ENCODE results near the gene KLF13.

Gene KLF13

GRCh38 chr15:31366169-31366734, 39.6 kb downstream of the KLF13 start:
- DNase-seq, result no peak

GRCh38 chr15:31367021-31367729, 40.5 kb downstream of the KLF13 start:
- DNase-seq, result no peak

- no peak for DNase-seq
These were observed 41.2 kb downstream of the KLF13 start for GRCh38 chr15:31367730-31368344.

GRCh38 chr15:31369727-31370126, 43.1 kb downstream of the KLF13 start:
- DNase-seq, result no peak

DNA sequence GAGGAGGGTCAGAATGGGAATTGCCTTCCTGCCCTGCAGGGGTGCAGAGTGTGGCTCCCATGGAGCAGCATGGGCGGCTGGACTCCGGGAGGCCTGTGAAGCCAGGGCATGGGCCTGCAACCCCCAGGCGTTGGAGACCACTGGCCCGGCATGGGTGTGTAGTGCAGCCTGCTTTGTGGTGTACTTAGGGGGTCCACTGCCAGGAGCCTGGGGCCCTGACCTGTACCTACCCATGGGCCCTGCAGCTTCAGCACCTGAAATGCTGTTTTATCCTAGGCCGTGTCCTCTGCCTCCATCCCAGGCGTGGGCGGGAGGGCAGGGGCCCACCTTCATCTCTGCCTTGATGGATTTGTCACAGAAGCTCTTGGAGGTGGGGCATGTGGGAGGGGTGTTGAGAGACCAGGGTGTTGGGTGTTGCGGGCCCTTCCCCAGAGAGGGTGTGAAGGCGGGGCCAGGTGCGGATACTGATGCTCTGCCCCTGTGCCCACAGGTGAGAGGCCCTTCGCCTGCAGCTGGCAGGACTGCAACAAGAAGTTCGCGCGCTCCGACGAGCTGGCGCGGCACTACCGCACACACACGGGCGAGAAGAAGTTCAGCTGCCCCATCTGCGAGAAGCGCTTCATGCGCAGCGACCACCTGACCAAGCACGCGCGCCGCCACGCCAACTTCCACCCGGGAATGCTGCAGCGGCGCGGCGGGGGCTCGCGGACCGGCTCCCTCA, 45.0 kb downstream of the KLF13 start:
- DNase-seq, result no peak

- DNase-seq, result no peak
These were observed 46.0 kb downstream of the KLF13 start for GRCh38 chr15:31372635-31373091.

DNA sequence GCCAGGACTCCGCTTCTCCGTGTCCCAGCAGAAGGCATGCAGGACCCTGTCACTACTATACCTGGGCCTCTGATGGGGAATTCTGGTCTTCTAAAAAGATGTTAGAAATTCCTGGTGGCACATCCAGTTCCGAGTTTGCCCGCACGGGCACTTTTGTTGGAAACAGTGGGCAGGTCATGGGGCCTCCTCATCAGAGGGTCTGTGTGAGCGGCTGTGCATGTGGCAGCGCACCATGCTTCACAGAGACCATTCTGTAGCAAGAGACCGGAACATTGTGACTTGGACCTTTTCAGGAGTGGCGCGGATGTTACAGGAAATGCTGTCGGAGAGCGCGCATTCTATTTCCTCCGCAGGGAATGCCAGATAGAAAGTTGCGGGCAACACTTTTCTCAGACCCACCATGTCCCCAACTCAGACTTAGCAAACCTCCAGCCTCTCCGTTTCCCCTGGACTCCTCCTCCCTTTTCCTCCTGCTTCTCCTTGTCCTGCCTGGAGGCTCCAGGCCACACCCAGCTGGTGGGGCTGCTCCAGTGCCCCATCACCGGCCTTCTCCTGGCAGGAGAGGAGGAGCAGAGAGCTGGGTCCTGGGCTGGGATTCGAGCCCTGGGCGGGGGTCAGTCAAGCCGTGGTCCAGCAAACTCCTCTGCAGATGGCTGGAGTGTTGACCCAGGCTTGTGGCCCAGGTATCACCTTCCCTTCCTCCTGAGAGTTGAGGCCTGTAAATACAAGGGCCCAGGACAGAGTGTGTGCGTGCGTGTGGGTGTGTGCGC, 46.6 kb downstream of the KLF13 start:
- DNase-seq, result no peak

- DNase-seq, result no peak
These were observed 47.3 kb downstream of the KLF13 start for GRCh38 chr15:31373970-31374369.

DNA sequence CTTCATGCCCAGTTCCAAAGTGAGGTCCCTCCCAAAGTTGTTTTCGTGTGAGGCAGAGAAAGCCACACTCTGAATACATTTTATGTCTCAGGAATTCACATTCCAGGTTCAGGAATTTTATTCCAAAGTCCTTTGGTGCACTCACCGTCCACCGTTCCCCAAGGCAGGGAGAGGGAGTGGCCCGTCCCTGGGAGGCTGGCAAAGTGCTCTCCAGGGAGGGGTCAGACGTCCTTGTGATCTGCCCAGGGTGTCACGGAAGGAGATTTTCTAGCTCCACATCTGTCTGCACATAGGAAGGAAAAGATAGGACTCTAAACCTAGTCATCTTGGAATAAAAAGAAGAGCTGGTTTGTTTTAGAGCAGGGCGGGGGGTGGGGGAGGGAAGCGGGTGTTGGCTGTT, 47.9 kb downstream of the KLF13 start:
- no peak for DNase-seq

GRCh38 chr15:31374986-31375385, 48.4 kb downstream of the KLF13 start:
- DNase-seq, result no peak

DNA sequence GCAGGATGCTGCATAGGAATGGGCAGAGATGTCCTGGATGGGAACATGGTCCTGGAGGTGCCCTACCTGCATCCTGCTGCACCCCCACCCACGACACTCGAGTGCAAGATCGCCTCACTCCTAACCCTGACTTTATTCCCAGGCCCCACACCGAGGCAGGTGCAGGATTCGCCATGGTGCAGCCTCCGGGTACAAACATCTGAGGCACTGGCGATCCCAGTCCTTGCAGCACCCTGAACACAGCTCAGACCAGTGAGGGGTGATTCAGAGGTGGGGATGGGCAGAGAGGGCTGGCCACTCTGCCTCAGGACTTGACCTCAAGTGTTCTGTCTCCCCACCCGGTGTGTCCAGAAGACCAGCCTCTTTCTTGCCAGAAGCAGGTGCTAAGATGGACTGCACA, 49.1 kb downstream of the KLF13 start:
- no peak for DNase-seq

DNA sequence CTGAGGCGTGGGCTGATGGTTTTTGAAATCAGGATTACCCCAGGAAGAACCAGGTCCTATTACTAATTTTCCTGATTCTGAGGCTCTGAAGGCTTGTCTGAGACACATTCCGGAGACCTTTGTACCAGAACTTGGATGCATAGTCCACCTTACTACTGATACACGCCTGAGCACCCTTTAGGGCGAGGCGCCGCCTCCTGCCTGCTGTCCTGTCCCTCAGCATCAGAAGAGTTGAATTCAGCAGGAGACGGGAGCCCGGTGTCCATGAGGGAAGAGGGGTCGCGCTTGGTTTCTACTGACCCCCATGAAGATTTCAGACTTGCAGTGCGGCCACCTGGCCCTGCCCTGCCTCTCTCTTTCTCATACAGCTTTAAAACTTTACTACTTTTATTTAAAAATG, 49.9 kb downstream of the KLF13 start:
- DNase-seq, result no peak

GRCh38 chr15:31377030-31377429, 50.4 kb downstream of the KLF13 start:
- DNase-seq, result no peak

- DNase-seq, result no peak
These were observed 51.8 kb downstream of the KLF13 start for GRCh38 chr15:31378363-31378903.

DNA sequence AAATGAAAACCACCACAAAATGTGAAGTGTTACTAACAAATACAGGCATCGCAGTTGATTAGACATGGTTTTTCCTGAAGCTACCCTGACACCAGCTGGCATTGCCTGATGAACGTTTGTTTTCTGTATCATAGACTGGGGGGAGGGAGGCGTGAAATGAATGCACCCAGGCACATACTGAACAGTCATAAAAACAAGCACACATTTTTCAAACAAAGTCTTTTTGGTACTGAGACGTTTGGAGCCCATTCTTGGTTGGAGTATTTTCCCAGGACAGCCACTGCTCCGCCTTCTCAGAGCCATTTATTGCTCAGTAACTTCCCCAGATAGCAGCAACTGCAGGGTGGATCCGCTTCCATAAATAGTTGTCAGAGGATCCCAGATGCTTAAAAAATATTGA, 52.4 kb downstream of the KLF13 start:
- DNase-seq, result no peak

GRCh38 chr15:31379577-31379976, 52.9 kb downstream of the KLF13 start:
- DNase-seq, result no peak

DNA sequence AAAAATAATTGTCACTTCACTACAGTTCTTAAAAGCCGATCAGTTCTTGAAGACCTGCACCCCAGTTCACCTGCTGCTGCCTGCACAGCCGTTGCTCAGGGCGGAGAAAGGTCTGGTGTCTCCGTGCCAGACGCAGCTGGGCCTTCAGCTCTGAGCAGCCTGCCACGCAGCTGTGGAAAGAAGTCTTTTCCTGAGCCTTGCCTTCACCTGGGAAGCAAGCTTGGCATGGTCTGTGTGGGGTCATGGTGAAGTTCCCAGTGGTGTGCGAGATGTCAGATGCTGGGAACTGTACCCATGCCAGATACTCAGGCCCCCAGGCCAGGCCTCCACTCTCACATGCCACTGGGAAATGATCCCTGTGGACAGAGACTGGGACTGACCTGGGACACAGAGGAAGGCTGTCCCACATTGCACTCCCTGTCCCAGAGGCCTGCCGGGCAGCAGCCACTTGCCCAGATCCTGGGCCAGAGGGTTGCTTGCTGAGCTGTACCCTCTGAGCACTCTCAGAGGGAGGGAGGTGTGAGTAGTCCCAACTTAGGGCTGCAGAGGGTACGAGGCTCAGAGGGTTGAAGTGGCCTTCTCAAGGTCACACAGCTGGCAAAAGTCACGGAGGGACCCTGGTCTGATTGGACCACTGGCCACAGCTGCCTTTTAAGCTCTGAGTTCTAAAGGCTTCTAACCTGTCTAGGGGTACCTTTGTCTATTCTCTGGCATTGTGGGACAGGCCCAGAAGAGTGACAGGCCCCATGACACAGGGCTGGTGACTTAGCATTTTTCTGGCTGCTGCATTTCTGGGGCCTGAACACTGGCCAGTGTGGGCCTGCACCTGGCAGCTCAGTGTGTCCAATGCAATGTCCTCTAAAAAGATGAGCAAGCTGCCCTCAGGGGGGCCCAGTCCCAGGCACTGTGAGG, 55.4 kb downstream of the KLF13 start:
- no peak for DNase-seq

DNA sequence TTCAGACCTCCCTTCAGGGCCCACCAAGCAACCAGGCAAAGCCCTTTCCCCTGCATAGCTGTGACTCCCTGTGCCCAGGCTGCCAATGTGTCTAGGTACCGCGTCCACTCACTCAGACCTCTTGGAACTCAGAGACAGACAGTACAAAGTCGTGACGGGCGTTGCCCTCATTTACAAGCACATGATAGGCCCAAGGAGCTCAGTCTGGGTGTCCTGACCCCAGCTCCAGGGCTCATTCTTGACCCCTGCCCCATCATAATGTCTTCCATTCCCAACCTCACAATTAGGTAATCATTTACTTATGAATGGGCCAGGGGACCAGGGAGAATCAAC, 56.0 kb downstream of the KLF13 start:
- DNase-seq, result no peak

GRCh38 chr15:31383139-31383538, 56.5 kb downstream of the KLF13 start:
- DNase-seq, result no peak

- no peak for DNase-seq
These were observed 57.9 kb downstream of the KLF13 start for GRCh38 chr15:31384568-31384967.

- DNase-seq, result no peak
These were observed 59.1 kb downstream of the KLF13 start for GRCh38 chr15:31385736-31386135.

DNA sequence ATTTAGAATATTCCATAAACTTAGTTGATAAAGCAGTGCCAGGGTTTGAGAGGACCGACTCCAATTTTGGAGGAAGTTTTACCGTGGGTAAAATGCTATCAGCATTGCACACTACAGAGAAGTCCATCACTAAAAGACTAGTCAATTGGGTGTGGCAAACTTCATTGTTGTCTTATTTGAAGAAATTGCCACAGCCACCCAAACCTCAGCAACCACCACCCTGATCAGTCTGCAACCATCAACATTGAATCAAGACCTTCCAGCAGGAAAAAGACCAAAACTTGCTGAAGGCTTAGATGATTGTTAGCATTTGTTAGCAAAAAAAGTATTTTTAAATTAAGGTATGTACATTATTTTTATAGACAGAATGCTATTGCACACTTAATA, 60.5 kb downstream of the KLF13 start:
- no peak for DNase-seq
